ENCODE measurements around the gene SPTAN1. TPM values are rescaled to one million over a fixed set of nuclear protein-coding genes. Genes with fewer than 3 reads are reported as not detected.
"Not testable (repeated sequence)": the region's sequence is repeated elsewhere in the genome, so short reads cannot be mapped to it uniquely, and the experiment has no call there.

SPTAN1 gene
- total RNA-seq, 1 experiment from 2014 or later, result 229 TPM

DNA sequence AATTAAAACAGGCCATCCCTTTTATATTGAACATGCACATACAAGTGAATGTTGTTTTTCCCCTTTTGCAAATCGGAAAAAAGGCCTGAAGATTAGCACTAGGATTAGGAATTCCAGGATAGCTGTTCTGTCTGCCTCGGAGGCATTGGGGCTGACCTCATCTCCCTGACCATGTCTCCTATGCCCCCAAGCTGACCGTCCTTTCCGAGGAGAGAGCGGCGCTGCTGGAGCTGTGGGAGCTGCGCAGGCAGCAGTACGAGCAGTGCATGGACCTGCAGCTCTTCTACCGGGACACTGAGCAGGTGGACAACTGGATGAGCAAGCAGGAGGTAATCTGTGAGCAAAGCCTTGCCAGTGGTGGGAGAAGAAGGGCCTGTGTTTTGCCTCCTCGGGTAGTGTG is 28.3 kb downstream of the SPTAN1 start:
- intact Hi-C loops (cut with micrococcal nuclease; ENCODE audit: unreplicated experiment), result no loop called here
- ChIA-PET CTCF (no interaction called here), POLR2A (no interaction called here)

DNA sequence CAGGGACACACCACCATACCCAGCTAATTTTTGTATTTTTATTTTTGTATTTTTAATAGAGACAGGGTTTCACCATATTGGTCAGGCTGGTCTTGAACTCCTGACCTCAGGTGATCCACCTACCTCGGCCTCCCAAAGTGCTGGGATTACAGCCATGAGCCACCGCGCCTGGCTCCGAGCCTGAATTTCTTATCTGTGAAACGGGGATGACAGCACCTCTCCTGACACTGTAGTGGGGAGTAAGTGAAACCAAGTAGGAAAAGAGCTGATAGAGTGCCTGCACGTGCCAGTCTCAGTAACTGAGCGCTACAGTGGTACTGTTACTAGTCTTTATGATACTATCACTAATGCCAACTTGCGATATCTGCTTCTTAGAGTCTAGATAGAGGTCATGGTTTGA is 32.8 kb downstream of the SPTAN1 start:
- H3K9me3 ChIP-seq (ENCODE audit: control insufficient read depth, insufficient read depth, low read depth, low read length); CTCF ChIA-PET; H3K27me3 ChIP-seq (ENCODE audit: control insufficient read depth, insufficient read depth, low read length); H3K4me3 ChIP-seq (ENCODE audit: low read depth in 2 of 2, low read length in 2 of 2); intact Hi-C loops (cut with micrococcal nuclease; ENCODE audit: unreplicated experiment); BruUV-seq (replicated peaks); in situ Hi-C loops (cut with HindIII; ENCODE audit: low pct_unique_long_range_greater_than_20kb, low sequenced_read_pairs); H3K4me1 ChIP-seq (ENCODE audit: control insufficient read depth, insufficient read depth, low read length); DNase-seq (ENCODE audit: low read depth, low spot score); H3K27ac ChIP-seq (ENCODE audit: low read length); ATAC-seq; POLR2A ChIA-PET: not testable (repeated sequence)
- peaks cover 42% of the 10 kb centered on the region for H3K36me3 ChIP-seq (ENCODE audit: control insufficient read depth, insufficient read depth, low read length)

More for the DNA sequence above, 28.3 kb downstream of the SPTAN1 start:
- no TSS peak for BruUV-seq (replicated peaks)
- Histone ChIP-seq H3K4me3 (ENCODE audit: low read depth in 2 of 2, low read length in 2 of 2) (no peak overlapping the region), H3K4me1 (ENCODE audit: control insufficient read depth, insufficient read depth, low read length) (no peaks in the 10 kb centered on the region), H3K27ac (ENCODE audit: low read length) (no peak overlapping the region), H3K27me3 (ENCODE audit: control insufficient read depth, insufficient read depth, low read length) (no peaks in the 10 kb centered on the region), H3K9me3 (ENCODE audit: control insufficient read depth, insufficient read depth, low read depth, low read length) (no peaks in the 10 kb centered on the region), H3K36me3 (ENCODE audit: control insufficient read depth, insufficient read depth, low read length) (peaks cover 59% of the 10 kb centered on the region)
- no peak for DNase-seq (ENCODE audit: low read depth, low spot score)
- TF ChIP-seq, protein P1, sequence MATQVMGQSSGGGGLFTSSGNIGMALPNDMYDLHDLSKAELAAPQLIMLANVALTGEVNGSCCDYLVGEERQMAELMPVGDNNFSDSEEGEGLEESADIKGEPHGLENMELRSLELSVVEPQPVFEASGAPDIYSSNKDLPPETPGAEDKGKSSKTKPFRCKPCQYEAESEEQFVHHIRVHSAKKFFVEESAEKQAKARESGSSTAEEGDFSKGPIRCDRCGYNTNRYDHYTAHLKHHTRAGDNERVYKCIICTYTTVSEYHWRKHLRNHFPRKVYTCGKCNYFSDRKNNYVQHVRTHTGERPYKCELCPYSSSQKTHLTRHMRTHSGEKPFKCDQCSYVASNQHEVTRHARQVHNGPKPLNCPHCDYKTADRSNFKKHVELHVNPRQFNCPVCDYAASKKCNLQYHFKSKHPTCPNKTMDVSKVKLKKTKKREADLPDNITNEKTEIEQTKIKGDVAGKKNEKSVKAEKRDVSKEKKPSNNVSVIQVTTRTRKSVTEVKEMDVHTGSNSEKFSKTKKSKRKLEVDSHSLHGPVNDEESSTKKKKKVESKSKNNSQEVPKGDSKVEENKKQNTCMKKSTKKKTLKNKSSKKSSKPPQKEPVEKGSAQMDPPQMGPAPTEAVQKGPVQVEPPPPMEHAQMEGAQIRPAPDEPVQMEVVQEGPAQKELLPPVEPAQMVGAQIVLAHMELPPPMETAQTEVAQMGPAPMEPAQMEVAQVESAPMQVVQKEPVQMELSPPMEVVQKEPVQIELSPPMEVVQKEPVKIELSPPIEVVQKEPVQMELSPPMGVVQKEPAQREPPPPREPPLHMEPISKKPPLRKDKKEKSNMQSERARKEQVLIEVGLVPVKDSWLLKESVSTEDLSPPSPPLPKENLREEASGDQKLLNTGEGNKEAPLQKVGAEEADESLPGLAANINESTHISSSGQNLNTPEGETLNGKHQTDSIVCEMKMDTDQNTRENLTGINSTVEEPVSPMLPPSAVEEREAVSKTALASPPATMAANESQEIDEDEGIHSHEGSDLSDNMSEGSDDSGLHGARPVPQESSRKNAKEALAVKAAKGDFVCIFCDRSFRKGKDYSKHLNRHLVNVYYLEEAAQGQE (IDR thresholded peaks at IDR 0.05; ENCODE audit: insufficient read depth in 1 of 2, low read depth in 2 of 2, low read length in 1 of 2), result no peak
- TF ChIP-seq POLR2AphosphoS5 (IDR thresholded peaks at IDR 0.05; ENCODE audit: low read depth, low read length) (no peak), SIN3A (IDR thresholded peaks at IDR 0.05; ENCODE audit: borderline replicate concordance, insufficient read depth, low read depth, low read length) (no peak), TCF7L2 (IDR thresholded peaks at IDR 0.05; ENCODE audit: low read depth, low read length) (no peak)
- TF ChIP-seq, protein P2, sequence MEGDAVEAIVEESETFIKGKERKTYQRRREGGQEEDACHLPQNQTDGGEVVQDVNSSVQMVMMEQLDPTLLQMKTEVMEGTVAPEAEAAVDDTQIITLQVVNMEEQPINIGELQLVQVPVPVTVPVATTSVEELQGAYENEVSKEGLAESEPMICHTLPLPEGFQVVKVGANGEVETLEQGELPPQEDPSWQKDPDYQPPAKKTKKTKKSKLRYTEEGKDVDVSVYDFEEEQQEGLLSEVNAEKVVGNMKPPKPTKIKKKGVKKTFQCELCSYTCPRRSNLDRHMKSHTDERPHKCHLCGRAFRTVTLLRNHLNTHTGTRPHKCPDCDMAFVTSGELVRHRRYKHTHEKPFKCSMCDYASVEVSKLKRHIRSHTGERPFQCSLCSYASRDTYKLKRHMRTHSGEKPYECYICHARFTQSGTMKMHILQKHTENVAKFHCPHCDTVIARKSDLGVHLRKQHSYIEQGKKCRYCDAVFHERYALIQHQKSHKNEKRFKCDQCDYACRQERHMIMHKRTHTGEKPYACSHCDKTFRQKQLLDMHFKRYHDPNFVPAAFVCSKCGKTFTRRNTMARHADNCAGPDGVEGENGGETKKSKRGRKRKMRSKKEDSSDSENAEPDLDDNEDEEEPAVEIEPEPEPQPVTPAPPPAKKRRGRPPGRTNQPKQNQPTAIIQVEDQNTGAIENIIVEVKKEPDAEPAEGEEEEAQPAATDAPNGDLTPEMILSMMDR (IDR thresholded peaks at IDR 0.05), result no peak
- ATAC-seq, result no peak
- in situ Hi-C loops (cut with HindIII; ENCODE audit: low pct_unique_long_range_greater_than_20kb, low sequenced_read_pairs), result no loop called here

DNA sequence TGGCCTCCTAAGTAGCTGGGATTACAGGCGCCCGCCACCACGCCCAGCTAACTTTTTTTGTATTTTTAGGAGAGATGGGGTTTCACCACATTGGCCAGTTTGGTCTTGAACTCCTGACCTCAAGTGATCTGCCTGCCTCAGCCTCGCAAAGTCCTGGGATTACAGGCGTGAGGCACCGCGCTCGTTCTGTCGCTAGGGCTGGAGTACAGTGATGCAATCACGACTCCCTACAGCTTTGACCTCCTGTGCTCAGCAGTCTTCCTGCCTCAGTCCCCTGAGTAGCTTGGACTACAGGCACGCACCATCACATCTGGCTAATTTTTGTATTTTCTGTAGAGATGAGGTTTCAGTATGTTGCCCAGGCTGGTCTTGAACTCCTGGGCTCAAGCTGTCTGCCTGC is 34.5 kb downstream of the SPTAN1 start:
- BruUV-seq (replicated peaks); CTCF ChIA-PET; H3K4me1 ChIP-seq (ENCODE audit: control insufficient read depth, insufficient read depth, low read length); in situ Hi-C loops (cut with HindIII; ENCODE audit: low pct_unique_long_range_greater_than_20kb, low sequenced_read_pairs); intact Hi-C loops (cut with micrococcal nuclease; ENCODE audit: unreplicated experiment); ATAC-seq; H3K4me3 ChIP-seq (ENCODE audit: low read depth in 2 of 2, low read length in 2 of 2); POLR2A ChIA-PET; H3K27ac ChIP-seq (ENCODE audit: low read length); H3K9me3 ChIP-seq (ENCODE audit: control insufficient read depth, insufficient read depth, low read depth, low read length); DNase-seq (ENCODE audit: low read depth, low spot score); H3K27me3 ChIP-seq (ENCODE audit: control insufficient read depth, insufficient read depth, low read length): not testable (repeated sequence)
- peaks cover 32% of the 10 kb centered on the region for H3K36me3 ChIP-seq (ENCODE audit: control insufficient read depth, insufficient read depth, low read length)
